Stimulated activated CD8-positive, alpha-beta memory T cell treated with anti-CD3 and anti-CD28 coated beads, Interleukin-7, amount 100 ng/mL, for 4 hours (primary cell): ENCODE measurements around the gene C9orf50.
A peak's percentile ranks its signal among the peaks of the same experiment; 100 is the strongest.
"Not testable (repeated sequence)": the region's sequence is repeated elsewhere in the genome, so short reads cannot be mapped to it uniquely, and the experiment has no call there.

ENCODE experiments used
- DNase-seq, 2 donors: peaks; one replicate each; pipeline ENCODE4 v3.0.0-alpha.2; 2020; ENCODE audit warnings: low read depth in 2 of 2

The C9orf50 gene

GRCh38 chr9:129648092-129648763, 27.3 kb upstream of the C9orf50 start:
- no peak for DNase-seq

- no peak for DNase-seq
Observed at GRCh38 chr9:129647635-129648034, 26.7 kb upstream of the C9orf50 start.

- DNase-seq, result no peak
Observed at GRCh38 chr9:129646654-129647053, 25.8 kb upstream of the C9orf50 start.

- no peak for DNase-seq
Observed at GRCh38 chr9:129646252-129646651, 25.4 kb upstream of the C9orf50 start.

GRCh38 chr9:129644902-129645301, 24.0 kb upstream of the C9orf50 start:
- DNase-seq, result no peak

GRCh38 chr9:129644365-129644764, 23.5 kb upstream of the C9orf50 start:
- DNase-seq, result no peak

- no peak for DNase-seq
Observed at GRCh38 chr9:129643706-129644105, 22.8 kb upstream of the C9orf50 start.

- peak; percentile 78 to 87 for DNase-seq
Observed at GRCh38 chr9:129641750-129642585, 21.1 kb upstream of the C9orf50 start, which contains the start of gene ASB6. Gene ASB6, minus strand, starts transcription at chr9:129642151. Its CDS starts 152 bp downstream, at chr9:129641999.

GRCh38 chr9:129640871-129641749, 20.2 kb upstream of the C9orf50 start:
- no peak for DNase-seq

- DNase-seq, result no peak
Observed at GRCh38 chr9:129640086-129640870, 19.4 kb upstream of the C9orf50 start.

- no peak for DNase-seq
Observed at GRCh38 chr9:129639756-129640085, 18.8 kb upstream of the C9orf50 start.

- DNase-seq, result no peak
Observed at GRCh38 chr9:129639034-129639630, 18.2 kb upstream of the C9orf50 start.

- DNase-seq, result no peak
Observed at GRCh38 chr9:129637673-129638439, 17.0 kb upstream of the C9orf50 start.

GRCh38 chr9:129637102-129637501, 16.2 kb upstream of the C9orf50 start:
- no peak for DNase-seq

- DNase-seq, result not testable (repeated sequence)
Observed at GRCh38 chr9:129636343-129636742, 15.4 kb upstream of the C9orf50 start.

GRCh38 chr9:129635099-129636065, 14.5 kb upstream of the C9orf50 start:
- no peak for DNase-seq

- no peak for DNase-seq
Observed at GRCh38 chr9:129633848-129634247, 12.9 kb upstream of the C9orf50 start.

GRCh38 chr9:129633207-129633606, 12.3 kb upstream of the C9orf50 start:
- no peak for DNase-seq

GRCh38 chr9:129632460-129632859, 11.6 kb upstream of the C9orf50 start:
- no peak for DNase-seq
